ENCODE measurements around the gene GABARAPL2. TPM values are rescaled to one million over a fixed set of nuclear protein-coding genes. Genes with fewer than 3 reads are reported as not detected.

GABARAPL2 gene
- total and polyA plus RNA-seq, 2 experiments from 2014 or later, result 47.8 to 130 TPM

GRCh38 chr16:75519175-75519574 is 47.0 kb upstream of the GABARAPL2 start (continued):
- TF ChIP-seq ZNF462 (CRISPR knock-in tag; IDR thresholded peaks at IDR 0.05) (no peak), ZNF114 (CRISPR knock-in tag; IDR thresholded peaks at IDR 0.05) (no peak)

- Histone ChIP-seq H3K27ac (ENCODE audit: low read depth) (no peak overlapping the region), H3K36me3 (ENCODE audit: insufficient read depth) (no peaks in the 10 kb centered on the region), H3K4me1 (ENCODE audit: insufficient read depth) (no peaks in the 10 kb centered on the region), H3K9me2 (ENCODE audit: insufficient read depth) (no peaks in the 10 kb centered on the region), H3K4me2 (no peak overlapping the region), H2AFZ (no peak overlapping the region), H4K20me1 (replicated peaks; ENCODE audit: insufficient read depth) (no peaks in the 10 kb centered on the region), H3K27me3 (ENCODE audit: insufficient read depth) (no peaks in the 10 kb centered on the region), H3K79me2 (replicated peaks; ENCODE audit: insufficient read depth) (no peaks in the 10 kb centered on the region), H3K4me3 (no peak overlapping the region), H3F3A (replicated peaks; ENCODE audit: low read depth) (no peaks in the 10 kb centered on the region)
- TF ChIP-seq CREB1 (CRISPR knock-in tag; IDR thresholded peaks at IDR 0.05; ENCODE audit: low read depth) (no peak), ZNF331 (CRISPR knock-in tag; IDR thresholded peaks at IDR 0.05; ENCODE audit: low read depth) (no peak), EZH2phosphoT487 (IDR thresholded peaks at IDR 0.05; ENCODE audit: unreplicated experiment) (no peak), ZNF114 (CRISPR knock-in tag; IDR thresholded peaks at IDR 0.05) (no peak), CTCF (conservative IDR thresholded peaks at IDR 0.05; ENCODE audit: low read depth in 2 of 2) (no peak), REST (IDR thresholded peaks at IDR 0.05; ENCODE audit: unreplicated experiment) (no peak), JUNB (IDR thresholded peaks at IDR 0.05; ENCODE audit: unreplicated experiment) (no peak), EZH2 (IDR thresholded peaks at IDR 0.05; ENCODE audit: low read depth, unreplicated experiment) (no peak), POLR2AphosphoS5 (IDR thresholded peaks at IDR 0.05; ENCODE audit: low read depth) (no peak)
- ATAC-seq (no peak), DNase-seq (ENCODE audit: low spot score) (no peak)
- Mint-ChIP-seq H3K36me3 (ENCODE audit: low read depth) (no peaks in the 10 kb centered on the region), H3K27me3 (ENCODE audit: insufficient read depth, low read depth, poor library complexity) (peaks cover 14% of the 10 kb centered on the region), H3K9me3 (peaks cover 3% of the 10 kb centered on the region; the same call in 1 of the 3 replicates), H3K4me1 (peaks cover 1% of the 10 kb centered on the region; the same call in 1 of the 3 replicates), H3K27ac (no peak overlapping the region), H3K4me3 (no peak overlapping the region)
These were observed 40.0 kb upstream of the GABARAPL2 start for GRCh38 chr16:75526032-75526790.
